GM18508 (cell line): ENCODE measurements around the gene IL26.
"Not testable (repeated sequence)": the region's sequence is repeated elsewhere in the genome, so short reads cannot be mapped to it uniquely, and the experiment has no call there.

Experiments used
- ATAC-seq: cut with Tn5 transposase; IDR thresholded peaks from one replicate; pipeline ENCODE4 v1.9.1; 2021; ENCODE audit warnings: moderate number of reproducible peaks; ENCODE audit not compliant: insufficient read depth, unreplicated experiment

IL26 gene

GRCh38 chr12:68203460-68203875 lies 22.1 kb downstream of the IL26 start:
- no peak for ATAC-seq

- ATAC-seq: no peak
Observed at GRCh38 chr12:68200854-68201253, 24.8 kb downstream of the IL26 start.

- no peak for ATAC-seq
Observed at GRCh38 chr12:68199127-68199526, 26.5 kb downstream of the IL26 start.

- ATAC-seq: no peak
Observed at GRCh38 chr12:68198507-68199086, 27.0 kb downstream of the IL26 start.

GRCh38 chr12:68190301-68190700 lies 35.3 kb downstream of the IL26 start:
- ATAC-seq: no peak

- ATAC-seq: no peak
Observed at GRCh38 chr12:68189821-68190242, 35.8 kb downstream of the IL26 start.

- no peak for ATAC-seq
Observed at GRCh38 chr12:68185598-68185997, 40.0 kb downstream of the IL26 start.

- ATAC-seq: no peak
Observed at GRCh38 chr12:68180792-68181744, 44.5 kb downstream of the IL26 start.

- no peak for ATAC-seq
Observed at GRCh38 chr12:68178774-68179439, 46.7 kb downstream of the IL26 start.

- ATAC-seq: no peak
Observed at GRCh38 chr12:68178184-68178583, 47.4 kb downstream of the IL26 start.

- ATAC-seq: no peak
Observed at GRCh38 chr12:68177562-68177961, 48.0 kb downstream of the IL26 start.

- no peak for ATAC-seq
Observed at GRCh38 chr12:68176257-68176656, 49.4 kb downstream of the IL26 start.

GRCh38 chr12:68175557-68176061 lies 50.0 kb downstream of the IL26 start:
- peak; percentile 87 for ATAC-seq

GRCh38 chr12:68174761-68175160 lies 50.8 kb downstream of the IL26 start:
- not testable (repeated sequence) for ATAC-seq

GRCh38 chr12:68173792-68174191 lies 51.8 kb downstream of the IL26 start:
- ATAC-seq: no peak

- no peak for ATAC-seq
Observed at GRCh38 chr12:68170726-68171125, 54.9 kb downstream of the IL26 start.

GRCh38 chr12:68169213-68169889 lies 56.3 kb downstream of the IL26 start:
- ATAC-seq: no peak

GRCh38 chr12:68166317-68166831 lies 59.2 kb downstream of the IL26 start:
- ATAC-seq: no peak

GRCh38 chr12:68163560-68164081 lies 62.0 kb downstream of the IL26 start:
- peak; percentile 58 for ATAC-seq

GRCh38 chr12:68162374-68162773 lies 63.2 kb downstream of the IL26 start:
- no peak for ATAC-seq
